GF-D8 (cell line): ENCODE data around the gene ZRANB2.

Experiments
- DNase-seq: peaks from one replicate; lab custom pipeline; 2025; lab: John Stamatoyannopoulos, UW

Gene ZRANB2

GRCh38 chr1:71080739-71081696, at the start of gene ZRANB2:
Gene ZRANB2, minus strand, starts transcription at chr1:71081035. Its CDS starts 40 bp downstream, at chr1:71080995.
- peak; percentile 91 for DNase-seq

DNA sequence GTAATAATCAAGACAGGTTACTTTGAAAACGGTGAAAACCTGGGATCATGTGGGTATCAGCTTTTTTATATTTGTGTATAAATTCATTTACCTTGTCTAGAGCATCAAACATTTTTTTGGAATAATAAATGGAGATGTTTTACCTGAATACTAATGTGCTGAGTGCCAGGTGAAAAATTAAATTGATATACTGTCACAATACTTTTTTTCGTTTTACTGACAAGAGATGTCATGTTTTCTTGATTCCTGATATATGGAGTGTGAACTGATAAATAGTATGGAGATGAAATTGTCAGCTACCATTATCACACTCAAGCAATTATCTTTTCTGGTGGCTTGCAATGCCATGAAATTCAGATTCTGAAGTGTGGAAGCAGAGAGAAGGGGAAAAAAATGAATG, 47.2 kb upstream of the ZRANB2 start:
- no peak for DNase-seq

DNA sequence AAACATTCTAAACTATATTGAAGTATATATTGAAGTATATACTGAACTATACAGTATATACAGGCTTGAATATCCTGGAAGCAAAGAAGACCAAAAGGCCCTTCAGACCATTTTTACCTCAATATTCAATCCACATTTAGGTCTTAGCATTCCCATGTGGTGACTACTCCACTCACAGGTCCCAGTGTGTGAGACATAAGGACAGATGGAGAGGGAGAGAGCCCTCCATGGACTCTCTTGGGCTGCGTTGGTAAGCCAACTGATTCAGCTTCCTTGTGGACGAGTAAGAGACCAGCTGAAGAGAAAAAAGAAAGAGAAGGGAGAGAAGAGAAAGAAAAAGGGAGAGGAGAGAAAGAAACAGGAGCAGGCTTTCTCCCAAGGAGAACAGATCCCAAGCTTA, 37.3 kb upstream of the ZRANB2 start:
- no peak for DNase-seq

DNA sequence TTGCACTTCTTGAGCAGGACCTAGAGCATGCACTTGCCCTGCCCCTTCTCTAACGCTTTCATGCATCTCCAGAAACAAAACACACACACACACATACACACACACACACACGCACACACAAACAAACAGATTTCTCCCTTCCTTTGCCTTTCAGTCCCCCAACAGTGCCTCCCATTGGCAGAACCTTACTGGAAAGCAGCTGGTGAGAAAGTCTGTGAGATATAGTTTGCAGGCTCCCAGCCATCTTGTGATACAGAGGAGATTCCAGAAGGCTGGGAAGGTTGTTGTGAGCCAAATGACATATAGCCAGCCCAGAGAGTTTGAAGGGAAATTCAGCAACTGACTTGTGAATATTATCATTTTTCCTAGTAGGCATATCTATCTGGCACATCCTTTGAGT, 35.9 kb upstream of the ZRANB2 start:
- DNase-seq, result no peak

- DNase-seq, result no peak
Measured at GRCh38 chr1:71106658-71107322, 26.0 kb upstream of the ZRANB2 start.

DNA sequence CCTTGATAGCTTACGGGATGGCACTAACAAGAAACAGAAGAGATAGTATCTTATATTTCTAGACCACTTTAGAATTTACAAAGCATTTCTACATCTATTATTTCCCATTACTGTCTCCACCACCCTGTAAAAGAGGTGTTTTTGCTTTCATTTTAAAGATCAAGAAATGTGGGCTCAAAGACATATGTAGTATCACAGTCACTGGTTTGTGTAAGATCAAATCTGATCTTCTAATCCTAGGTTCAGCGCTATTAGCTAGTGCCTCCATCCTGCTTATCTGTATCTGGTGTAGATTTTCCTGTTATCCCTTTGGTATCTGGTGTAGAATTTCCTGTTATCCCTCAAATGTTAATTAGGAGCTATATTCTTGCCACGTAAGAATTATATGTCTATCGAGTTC, 23.6 kb upstream of the ZRANB2 start:
- DNase-seq, result no peak

GRCh38 chr1:71101839-71102376, 21.1 kb upstream of the ZRANB2 start:
- DNase-seq, result no peak

DNA sequence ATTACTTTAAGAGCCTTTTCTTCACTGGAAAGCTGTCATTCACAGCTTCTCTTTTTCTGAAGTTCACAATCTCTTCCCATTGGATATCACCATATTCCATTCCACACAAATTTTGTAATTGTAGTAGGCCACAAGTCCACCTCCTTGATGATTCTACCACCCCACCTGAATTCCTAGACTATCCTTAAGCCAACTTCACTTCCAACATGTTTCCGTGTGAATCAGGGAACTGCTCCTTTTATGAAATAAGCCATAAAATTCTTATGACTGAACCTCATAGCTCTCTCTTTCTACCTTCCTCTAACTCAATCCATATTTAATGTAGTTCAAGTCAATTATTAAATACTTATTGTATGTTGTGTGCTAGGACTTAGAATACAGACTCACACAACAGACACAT, 16.6 kb upstream of the ZRANB2 start:
- no peak for DNase-seq

DNA sequence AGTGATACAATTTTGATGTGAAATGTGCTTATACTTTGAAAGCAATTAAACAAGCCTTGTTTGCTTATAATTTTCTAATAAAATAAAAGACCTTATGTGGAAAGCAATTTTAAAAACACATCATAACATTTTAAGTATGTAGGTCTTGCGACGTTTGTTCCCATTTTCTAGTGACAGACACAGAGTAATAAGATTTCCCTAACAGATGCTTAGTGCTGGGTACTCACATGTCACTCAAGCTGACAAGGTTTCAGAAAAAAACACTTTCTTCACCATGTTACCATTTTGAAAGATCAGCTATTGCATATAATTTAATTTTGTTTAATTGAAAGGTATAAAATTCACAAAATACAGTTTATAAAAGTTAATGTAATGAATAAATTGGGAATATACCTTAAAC, 14.1 kb upstream of the ZRANB2 start:
- no peak for DNase-seq

DNA sequence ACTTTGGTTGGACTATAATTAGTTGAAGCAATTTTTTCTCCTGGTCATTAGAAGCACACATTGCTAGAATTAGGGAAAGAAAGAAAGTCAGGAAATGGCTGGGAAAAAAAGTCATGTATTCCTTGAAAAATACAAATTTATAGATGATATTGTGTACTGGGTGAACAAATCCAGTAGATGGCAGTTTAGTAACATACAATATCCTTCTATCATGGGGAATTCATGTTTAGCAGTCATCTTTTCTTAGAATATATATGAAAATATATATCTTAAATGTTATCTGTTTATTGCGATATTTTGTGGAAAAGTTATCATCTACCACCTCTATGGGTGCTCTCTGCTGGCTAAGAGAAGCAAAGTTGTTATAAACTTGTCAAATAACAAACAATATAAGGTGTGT, 13.1 kb upstream of the ZRANB2 start:
- DNase-seq, result no peak

GRCh38 chr1:71089536-71090270, 8.9 kb upstream of the ZRANB2 start:
- DNase-seq, result no peak

DNA sequence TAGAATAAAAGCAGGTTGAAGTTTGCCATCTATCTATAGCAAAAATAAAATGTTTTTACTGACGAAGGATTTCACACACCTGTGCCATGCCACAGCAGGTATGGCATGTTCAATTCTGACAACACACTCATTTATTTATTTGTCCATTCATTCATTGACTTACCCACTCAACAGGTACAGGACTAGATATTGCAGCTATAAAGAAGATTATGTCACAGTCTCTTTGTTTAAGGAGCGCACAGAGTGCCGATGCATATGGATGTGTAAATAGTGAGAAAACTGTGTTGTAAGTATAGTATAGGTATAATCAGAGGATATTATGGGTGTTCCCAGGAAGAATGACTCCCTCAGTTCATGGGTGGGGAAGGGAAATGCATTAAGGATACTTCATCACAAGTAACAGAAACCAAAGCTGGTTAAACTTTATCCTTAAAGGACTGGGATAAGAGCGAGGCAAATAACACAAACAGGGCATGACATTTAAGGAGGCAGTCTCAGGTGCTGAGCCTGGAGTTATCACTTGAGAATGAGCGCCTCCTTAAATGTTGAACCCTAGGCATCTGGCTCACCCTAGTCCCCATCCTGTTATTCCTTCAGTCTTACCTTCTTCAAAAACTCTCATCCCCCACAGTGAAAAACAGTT, 7.9 kb upstream of the ZRANB2 start:
- DNase-seq, result no peak

DNA sequence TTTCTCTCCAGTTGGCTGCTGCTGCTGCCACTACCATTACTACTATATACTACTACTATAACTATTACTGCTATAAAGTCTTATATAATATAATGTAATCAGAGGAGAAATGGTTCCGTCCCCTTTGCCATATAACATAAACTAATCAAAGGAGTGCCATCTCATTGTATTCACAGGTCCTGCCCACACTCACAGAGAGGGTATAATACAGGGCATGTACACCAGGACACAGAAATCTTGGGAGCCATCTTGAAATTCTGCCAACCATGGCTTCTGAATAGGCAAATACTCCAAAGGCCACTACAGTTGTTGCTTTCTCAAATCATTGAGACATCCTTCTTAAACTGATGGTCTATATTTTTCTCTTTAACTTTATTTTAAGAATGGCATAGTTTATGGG, 6.9 kb upstream of the ZRANB2 start:
- DNase-seq, result no peak

- DNase-seq, result no peak
Measured at GRCh38 chr1:71087060-71087459, 6.2 kb upstream of the ZRANB2 start.

DNA sequence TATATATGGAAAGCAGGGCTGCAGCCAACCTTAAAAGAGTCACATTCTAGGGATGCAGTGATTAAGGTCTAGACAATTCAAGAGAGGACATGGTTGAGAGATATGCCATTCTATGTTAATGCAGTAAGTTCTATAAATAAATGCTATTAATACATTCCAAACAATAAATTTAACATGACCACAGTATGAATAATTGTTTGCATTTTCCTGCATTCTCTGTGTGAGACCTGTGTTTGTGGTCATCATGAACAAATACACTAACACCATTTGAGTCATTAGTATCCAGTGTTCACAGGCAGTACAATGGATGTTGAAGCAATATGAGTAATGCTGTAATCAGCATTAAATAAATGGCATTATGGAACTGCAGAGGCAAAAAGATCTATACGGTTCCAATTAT, 5.5 kb upstream of the ZRANB2 start:
- DNase-seq, result no peak

- no peak for DNase-seq
Measured at GRCh38 chr1:71083271-71083670, 2.4 kb upstream of the ZRANB2 start.

GRCh38 chr1:71081697-71082080, 854 bp upstream of the ZRANB2 start:
- DNase-seq, result no peak

- no peak for DNase-seq
Measured at GRCh38 chr1:71080230-71080738, 551 bp downstream of the ZRANB2 start.

- DNase-seq, result no peak
Measured at GRCh38 chr1:71074681-71075080, 6.2 kb downstream of the ZRANB2 start.

DNA sequence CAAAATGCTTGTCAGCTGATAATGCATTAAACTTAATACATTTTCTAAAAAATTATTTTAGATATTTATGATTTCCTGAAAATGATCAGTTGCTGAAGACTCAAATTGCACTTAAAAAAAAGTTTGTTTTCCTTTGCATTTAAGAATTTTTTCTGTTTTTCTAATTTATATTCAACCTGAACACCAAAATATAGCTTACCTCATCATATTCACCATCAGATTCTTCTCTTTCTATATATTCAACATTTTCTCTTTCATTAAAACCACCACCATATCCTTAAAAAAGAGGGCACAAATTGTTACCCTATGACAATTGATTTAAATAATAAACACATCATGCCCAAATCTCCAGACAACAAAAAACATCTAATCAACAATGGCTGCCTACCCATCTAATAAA, 8.6 kb downstream of the ZRANB2 start:
- DNase-seq, result no peak

GRCh38 chr1:71071720-71072119, 9.1 kb downstream of the ZRANB2 start:
- no peak for DNase-seq
